Measurements from ENCODE around the gene SECTM1.

The SECTM1 gene

GRCh38 chr17:82328141-82328993 is 5.2 kb downstream of the SECTM1 start:
- no peak overlapping the region for H4K91ac ChIP-seq (ENCODE audit: low read length)
- no peaks in the 10 kb centered on the region for H3K27me3 ChIP-seq (ENCODE audit: control insufficient read depth in 1 of 2, insufficient read depth in 1 of 2, low read length in 2 of 2)
- H2AFZ ChIP-seq (ENCODE audit: low read depth, low read length) = no peak overlapping the region
- no peak overlapping the region for H3K4ac ChIP-seq (ENCODE audit: low read depth in 1 of 2, low read length in 2 of 2)
- peaks cover 0 to 26% of the 10 kb centered on the region in 2 experiments for H3K36me3 ChIP-seq (ENCODE audit: control insufficient read depth in 1 of 2, insufficient read depth in 2 of 2, low read depth in 1 of 2, low read length in 2 of 2)
- no peak overlapping the region for H2BK12ac ChIP-seq (ENCODE audit: low read length in 2 of 2)
- H3K9ac ChIP-seq (ENCODE audit: low read length) = no peak overlapping the region
- no peak overlapping the region for H2BK120ac ChIP-seq (ENCODE audit: low read depth, low read length)
- H3K4me2 ChIP-seq (ENCODE audit: low read length, poor library complexity, severe bottlenecking) = no peak overlapping the region
- H3K79me1 ChIP-seq (replicated peaks; ENCODE audit: low read length, poor library complexity, severe bottlenecking) = no peaks in the 10 kb centered on the region
- H3K4me1 ChIP-seq (ENCODE audit: control insufficient read depth, insufficient read depth, low read depth, low read length) = peaks cover 50% of the 10 kb centered on the region
- no peak overlapping the region for H4K8ac ChIP-seq (ENCODE audit: low read length)
- H2AK5ac ChIP-seq (ENCODE audit: low read length, severe bottlenecking) = no peak overlapping the region
- H3K9me3 ChIP-seq (ENCODE audit: control insufficient read depth, low read length) = no peaks in the 10 kb centered on the region
- no peak overlapping the region for H2BK15ac ChIP-seq (ENCODE audit: low read depth, poor library complexity, severe bottlenecking)
- no peak for DNase-seq
- H3K18ac ChIP-seq (ENCODE audit: low read depth in 1 of 2, low read length in 2 of 2) = no peak overlapping the region
- H3K14ac ChIP-seq (ENCODE audit: low read length in 2 of 2) = no peak overlapping the region
- H2BK5ac ChIP-seq (ENCODE audit: low read depth, low read length, poor library complexity, severe bottlenecking) = no peak overlapping the region
- no peak overlapping the region for H3K4me3 ChIP-seq (ENCODE audit: insufficient read depth in 1 of 2, low read depth in 1 of 2, low read length in 2 of 2)
- H3K27ac ChIP-seq (ENCODE audit: low read length, poor library complexity, severe bottlenecking) = no peak overlapping the region
- no peak overlapping the region for H3K23ac ChIP-seq (ENCODE audit: low read length in 2 of 2)
- WGBS = 79% methylated on average over 21 of the region's 28 CpGs

- H3K79me1 ChIP-seq (replicated peaks; ENCODE audit: low read length, poor library complexity, severe bottlenecking) = no peaks in the 10 kb centered on the region
- H3K9ac ChIP-seq (ENCODE audit: low read length) = no peak overlapping the region
- no peak overlapping the region for H2AK5ac ChIP-seq (ENCODE audit: low read length, severe bottlenecking)
- no peak overlapping the region for H2BK15ac ChIP-seq (ENCODE audit: low read depth, poor library complexity, severe bottlenecking)
- H3K27ac ChIP-seq (ENCODE audit: low read length, poor library complexity, severe bottlenecking) = no peak overlapping the region
- no peaks in the 10 kb centered on the region for H3K9me3 ChIP-seq (ENCODE audit: control insufficient read depth, low read length)
- H2BK12ac ChIP-seq (ENCODE audit: low read length in 2 of 2) = no peak overlapping the region
- no peak overlapping the region for H3K18ac ChIP-seq (ENCODE audit: low read depth in 1 of 2, low read length in 2 of 2)
- H3K4ac ChIP-seq (ENCODE audit: low read depth in 1 of 2, low read length in 2 of 2) = no peak overlapping the region
- no peak overlapping the region for H2BK5ac ChIP-seq (ENCODE audit: low read depth, low read length, poor library complexity, severe bottlenecking)
- H4K8ac ChIP-seq (ENCODE audit: low read length) = no peak overlapping the region
- H3K14ac ChIP-seq (ENCODE audit: low read length in 2 of 2) = no peak overlapping the region
- no peak for DNase-seq
- no peaks in the 10 kb centered on the region for H3K27me3 ChIP-seq (ENCODE audit: control insufficient read depth in 1 of 2, insufficient read depth in 1 of 2, low read length in 2 of 2)
- H4K91ac ChIP-seq (ENCODE audit: low read length) = no peak overlapping the region
- H3K4me3 ChIP-seq (ENCODE audit: insufficient read depth in 1 of 2, low read depth in 1 of 2, low read length in 2 of 2) = no peak overlapping the region
- WGBS = 78% methylated on average over 13 of the region's 16 CpGs
- peaks cover 44% of the 10 kb centered on the region for H3K4me1 ChIP-seq (ENCODE audit: control insufficient read depth, insufficient read depth, low read depth, low read length)
- H3K4me2 ChIP-seq (ENCODE audit: low read length, poor library complexity, severe bottlenecking) = no peak overlapping the region
- H3K36me3 ChIP-seq (ENCODE audit: control insufficient read depth in 1 of 2, insufficient read depth in 2 of 2, low read depth in 1 of 2, low read length in 2 of 2) = peaks cover 0 to 31% of the 10 kb centered on the region in 2 experiments
- H2AFZ ChIP-seq (ENCODE audit: low read depth, low read length) = no peak overlapping the region
- no peak overlapping the region for H3K23ac ChIP-seq (ENCODE audit: low read length in 2 of 2)
- H2BK120ac ChIP-seq (ENCODE audit: low read depth, low read length) = no peak overlapping the region
Measured at GRCh38 chr17:82327757-82328140, 5.8 kb downstream of the SECTM1 start.

GRCh38 chr17:82327289-82327688 is 6.3 kb downstream of the SECTM1 start:
- Histone ChIP-seq H3K36me3 (ENCODE audit: control insufficient read depth in 1 of 2, insufficient read depth in 2 of 2, low read depth in 1 of 2, low read length in 2 of 2) (peaks cover 0 to 32% of the 10 kb centered on the region in 2 experiments), H3K27ac (ENCODE audit: low read length, poor library complexity, severe bottlenecking) (no peak overlapping the region), H3K4me1 (ENCODE audit: control insufficient read depth, insufficient read depth, low read depth, low read length) (peaks cover 40% of the 10 kb centered on the region), H2BK12ac (ENCODE audit: low read length in 2 of 2) (no peak overlapping the region), H3K4me2 (ENCODE audit: low read length, poor library complexity, severe bottlenecking) (no peak overlapping the region), H2AK5ac (ENCODE audit: low read length, severe bottlenecking) (no peak overlapping the region), H3K9me3 (ENCODE audit: control insufficient read depth, low read length) (no peaks in the 10 kb centered on the region), H2BK120ac (ENCODE audit: low read depth, low read length) (no peak overlapping the region), H3K14ac (ENCODE audit: low read length in 2 of 2) (no peak overlapping the region), H3K18ac (ENCODE audit: low read depth in 1 of 2, low read length in 2 of 2) (no peak overlapping the region), H3K79me1 (replicated peaks; ENCODE audit: low read length, poor library complexity, severe bottlenecking) (no peaks in the 10 kb centered on the region), H2BK5ac (ENCODE audit: low read depth, low read length, poor library complexity, severe bottlenecking) (no peak overlapping the region), H3K27me3 (ENCODE audit: control insufficient read depth in 1 of 2, insufficient read depth in 1 of 2, low read length in 2 of 2) (peaks cover 0 to under 1% of the 10 kb centered on the region in 2 experiments), H3K9ac (ENCODE audit: low read length) (no peak overlapping the region), H3K23ac (ENCODE audit: low read length in 2 of 2) (no peak overlapping the region), H2BK15ac (ENCODE audit: low read depth, poor library complexity, severe bottlenecking) (no peak overlapping the region), H3K4ac (ENCODE audit: low read depth in 1 of 2, low read length in 2 of 2) (no peak overlapping the region), H2AFZ (ENCODE audit: low read depth, low read length) (no peak overlapping the region), H3K4me3 (ENCODE audit: insufficient read depth in 1 of 2, low read depth in 1 of 2, low read length in 2 of 2) (no peak overlapping the region), H4K91ac (ENCODE audit: low read length) (no peak overlapping the region), H4K8ac (ENCODE audit: low read length) (no peak overlapping the region)
- no peak for DNase-seq
- 90% methylated on average over 15 of the region's 15 CpGs for WGBS

GRCh38 chr17:82325286-82326180 is 8.0 kb downstream of the SECTM1 start:
- Histone ChIP-seq H3K4me3 (ENCODE audit: insufficient read depth in 1 of 2, low read depth in 1 of 2, low read length in 2 of 2) (no peak overlapping the region), H3K9me3 (ENCODE audit: control insufficient read depth, low read length) (no peaks in the 10 kb centered on the region), H3K4ac (ENCODE audit: low read depth in 1 of 2, low read length in 2 of 2) (no peak overlapping the region), H4K8ac (ENCODE audit: low read length) (no peak overlapping the region), H3K79me1 (replicated peaks; ENCODE audit: low read length, poor library complexity, severe bottlenecking) (no peaks in the 10 kb centered on the region), H3K27ac (ENCODE audit: low read length, poor library complexity, severe bottlenecking) (no peak overlapping the region), H2BK120ac (ENCODE audit: low read depth, low read length) (no peak overlapping the region), H2AK5ac (ENCODE audit: low read length, severe bottlenecking) (no peak overlapping the region), H3K9ac (ENCODE audit: low read length) (no peak overlapping the region), H3K23ac (ENCODE audit: low read length in 2 of 2) (no peak overlapping the region), H2BK5ac (ENCODE audit: low read depth, low read length, poor library complexity, severe bottlenecking) (no peak overlapping the region), H3K27me3 (ENCODE audit: control insufficient read depth in 1 of 2, insufficient read depth in 1 of 2, low read length in 2 of 2) (peaks cover 0 to 5% of the 10 kb centered on the region in 2 experiments), H3K18ac (ENCODE audit: low read depth in 1 of 2, low read length in 2 of 2) (no peak overlapping the region), H4K91ac (ENCODE audit: low read length) (no peak overlapping the region), H2BK15ac (ENCODE audit: low read depth, poor library complexity, severe bottlenecking) (no peak overlapping the region), H3K36me3 (ENCODE audit: control insufficient read depth in 1 of 2, insufficient read depth in 2 of 2, low read depth in 1 of 2, low read length in 2 of 2) (peaks cover 0 to 32% of the 10 kb centered on the region in 2 experiments), H3K14ac (ENCODE audit: low read length in 2 of 2) (no peak overlapping the region), H2AFZ (ENCODE audit: low read depth, low read length) (no peak overlapping the region), H2BK12ac (ENCODE audit: low read length in 2 of 2) (no peak overlapping the region), H3K4me2 (ENCODE audit: low read length, poor library complexity, severe bottlenecking) (no peak overlapping the region), H3K4me1 (ENCODE audit: control insufficient read depth, insufficient read depth, low read depth, low read length) (peaks cover 31% of the 10 kb centered on the region)
- no peak for DNase-seq
- WGBS = 90% methylated on average over 27 of the region's 30 CpGs
